Thyroid gland (tissue), 4 donors: ENCODE data around the gene PLEKHA7.

ENCODE experiments used
- POLR2A ChIP-seq, 2 donors: fragments of 450-650 bp; IDR thresholded peaks; one replicate each; pipeline ENCODE4 v1.6.1; 2017; ENCODE audit warnings: antibody characterized with exemption in 2 of 2, mild to moderate bottlenecking in 2 of 2, moderate library complexity in 1 of 2
- TF ChIP-seq, protein P1 (sequence below), 6 experiments: fragments of 200-600 bp in 3 of 6; fragments of 450-650 bp in 3 of 6; sonication (generic) in 3 of 6; IDR thresholded peaks; one replicate each; pipeline ENCODE4 v1.5.1; 2016 to 2019; ENCODE audit warnings: antibody characterized with exemption in 6 of 6, mild to moderate bottlenecking in 2 of 6, inconsistent platforms in 1 of 6, moderate library complexity in 1 of 6

DNA sequence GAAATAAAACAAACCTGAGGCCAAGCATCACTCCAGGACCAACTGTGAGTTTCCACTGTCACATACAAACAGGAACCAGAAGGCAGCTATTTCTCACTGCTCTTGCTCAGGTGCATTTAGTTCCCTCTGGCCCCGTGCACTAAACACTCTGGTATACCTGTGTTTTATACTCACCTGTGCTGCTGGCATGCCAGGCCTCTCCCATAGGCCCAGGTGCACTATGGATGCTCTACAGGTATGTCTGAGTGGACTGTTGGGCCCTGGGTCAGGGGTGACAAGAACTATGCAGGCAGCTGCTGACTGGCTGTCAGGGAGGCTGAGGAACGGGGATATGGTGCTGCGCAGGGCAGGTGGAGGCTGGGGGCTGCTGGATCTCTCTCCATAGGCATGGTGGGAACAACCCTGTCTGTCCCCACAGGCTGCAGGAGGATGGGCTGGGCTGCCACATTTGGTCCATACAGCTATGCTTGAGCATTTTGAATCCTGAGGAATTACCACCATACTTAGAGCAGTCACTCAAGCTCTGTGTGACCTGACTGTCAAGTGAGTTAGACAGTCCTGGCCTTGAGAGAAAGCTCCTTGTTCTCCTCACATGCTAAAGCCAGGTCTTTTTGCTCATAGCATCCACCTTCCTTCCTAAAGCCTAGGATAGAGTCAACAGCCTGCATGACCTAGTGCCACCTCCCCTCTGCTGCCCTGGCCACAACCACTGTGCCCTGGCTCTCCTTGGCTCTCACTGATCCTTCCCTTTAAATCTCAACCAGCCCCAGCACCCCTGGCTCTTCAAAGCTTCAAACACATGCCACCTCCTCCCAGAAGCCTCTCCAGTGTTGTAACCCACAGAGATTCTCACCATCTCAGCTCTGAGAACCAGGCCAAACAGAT is 202.8 kb downstream of the PLEKHA7 start:
- TF ChIP-seq, protein P1, sequence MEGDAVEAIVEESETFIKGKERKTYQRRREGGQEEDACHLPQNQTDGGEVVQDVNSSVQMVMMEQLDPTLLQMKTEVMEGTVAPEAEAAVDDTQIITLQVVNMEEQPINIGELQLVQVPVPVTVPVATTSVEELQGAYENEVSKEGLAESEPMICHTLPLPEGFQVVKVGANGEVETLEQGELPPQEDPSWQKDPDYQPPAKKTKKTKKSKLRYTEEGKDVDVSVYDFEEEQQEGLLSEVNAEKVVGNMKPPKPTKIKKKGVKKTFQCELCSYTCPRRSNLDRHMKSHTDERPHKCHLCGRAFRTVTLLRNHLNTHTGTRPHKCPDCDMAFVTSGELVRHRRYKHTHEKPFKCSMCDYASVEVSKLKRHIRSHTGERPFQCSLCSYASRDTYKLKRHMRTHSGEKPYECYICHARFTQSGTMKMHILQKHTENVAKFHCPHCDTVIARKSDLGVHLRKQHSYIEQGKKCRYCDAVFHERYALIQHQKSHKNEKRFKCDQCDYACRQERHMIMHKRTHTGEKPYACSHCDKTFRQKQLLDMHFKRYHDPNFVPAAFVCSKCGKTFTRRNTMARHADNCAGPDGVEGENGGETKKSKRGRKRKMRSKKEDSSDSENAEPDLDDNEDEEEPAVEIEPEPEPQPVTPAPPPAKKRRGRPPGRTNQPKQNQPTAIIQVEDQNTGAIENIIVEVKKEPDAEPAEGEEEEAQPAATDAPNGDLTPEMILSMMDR (IDR thresholded peaks at IDR 0.05) = no peak
- TF ChIP-seq POLR2A (IDR thresholded peaks at IDR 0.05) = no peak
